HCT116 (cell line): ENCODE measurements around the gene LHFPL6. TPM values are rescaled to one million over a fixed set of nuclear protein-coding genes. Genes with fewer than 3 reads are reported as not detected.

ENCODE experiments used
- ATAC-seq: fragments of 200-7000 bp; cut with Tn5 transposase; 2 replicates; pipeline ENCODE4 v1.9.1; 2020; ENCODE audit warnings: mild to moderate bottlenecking, moderate library complexity
- BruUV-seq: library from RNA; stranded (reverse); fragments of 400-500 nt; replicated peaks from 2 replicates; lab custom pipeline; 2021; lab: Mats Ljungman, UMichigan
- CTCF ChIA-PET: fragments of 300-600 bp; sonication (Branson Sonifier 250); formaldehyde crosslinking; loops from one replicate; lab custom pipeline; 2021; ENCODE audit warnings: antibody characterized with exemption; lab: Charles Lee
- POLR2A ChIA-PET: fragments of 300-600, 350-600 bp; sonication (Branson Sonifier 250); formaldehyde crosslinking; loops from one replicate; lab custom pipeline; 2021; ENCODE audit warnings: antibody characterized with exemption; lab: Charles Lee
- RAD21 ChIA-PET, 2 experiments: fragments of 300-600 bp; sonication (Branson Sonifier 250); formaldehyde crosslinking; loops; one replicate each; lab custom pipeline; 2023; ENCODE audit warnings: low total read pairs in 2 of 2; ENCODE audit not compliant: uncharacterized antibody in 2 of 2, unreplicated experiment in 2 of 2, low non-redundant PET in 1 of 2; lab: Charles Lee
- DNase-seq: peaks from one replicate; pipeline ENCODE4 v3.0.0-alpha.2; 2010; ENCODE audit warnings: low read depth, low spot score
- H2AFZ ChIP-seq: fragments of 200-600 bp; shearing (Covaris generic), sonication (generic); 2 replicates; pipeline ENCODE4 v1.6.1; 2017; ENCODE audit warnings: low read depth, mixed run types, mixed read lengths, antibody characterized with exemption, low read length; ENCODE audit not compliant: poor library complexity, severe bottlenecking
- H3K27ac ChIP-seq: 2 replicates; pipeline ENCODE4 v1.5.1; 2012; ENCODE audit warnings: low read depth, low read length
- H3K27me3 ChIP-seq: fragments of 200-600 bp; sonication (generic); 2 replicates; pipeline ENCODE4 v1.6.1; 2016; ENCODE audit warnings: mixed run types, low read length, mixed read lengths; ENCODE audit not compliant: insufficient read depth
- H3K36me3 ChIP-seq, 2 experiments: fragments of 200-500 bp in 1 of 2; fragments of 200-600 bp in 1 of 2; sonication (Bioruptor generic) in 1 of 2; sonication (generic) in 1 of 2; 2 replicates each; pipeline versions ENCODE4 v1.5.1 to v1.6.1; 2014 to 2016; ENCODE audit warnings: low read length in 2 of 2, inconsistent platforms in 1 of 2, mixed read lengths in 1 of 2, mixed run types in 1 of 2; ENCODE audit not compliant: insufficient read depth in 2 of 2, control insufficient read depth in 1 of 2
- H3K4me1 ChIP-seq, 2 experiments: fragments of 200-600 bp in 1 of 2; sonication (generic) in 1 of 2; 2 replicates each; pipeline versions ENCODE4 v1.5.1 to v1.6.1; 2012 to 2017; ENCODE audit warnings: low read length in 2 of 2, inconsistent platforms in 1 of 2, mild to moderate bottlenecking in 1 of 2, mixed read lengths in 1 of 2, mixed run types in 1 of 2, moderate library complexity in 1 of 2; ENCODE audit not compliant: insufficient read depth in 2 of 2, control insufficient read depth in 1 of 2
- H3K4me2 ChIP-seq: fragments of 200-600 bp; sonication (generic); 2 replicates; pipeline ENCODE4 v1.6.1; 2017; ENCODE audit warnings: mixed run types, low read length, mixed read lengths
- H3K4me3 ChIP-seq, 2 experiments: fragments of 200-600 bp in 1 of 2; sonication (generic) in 1 of 2; replicated peaks in 1 of 2; 2 replicates each; pipeline ENCODE4 v1.5.1; 2011 to 2016; ENCODE audit warnings: low read length in 2 of 2, control low read depth in 1 of 2, low read depth in 1 of 2, mild to moderate bottlenecking in 1 of 2, mixed read lengths in 1 of 2, mixed run types in 1 of 2
- H3K79me2 ChIP-seq: fragments of 200-600 bp; sonication (generic); 2 replicates; pipeline ENCODE4 v1.6.1; 2017; ENCODE audit warnings: mild to moderate bottlenecking, mixed run types, low read length, moderate library complexity, mixed read lengths; ENCODE audit not compliant: insufficient read depth
- H3K9ac ChIP-seq: fragments of 200-600 bp; sonication (generic); 2 replicates; pipeline ENCODE4 v1.6.1; 2016; ENCODE audit warnings: low read length, mixed read lengths
- H3K9me2 ChIP-seq: fragments of 200-600 bp; sonication (generic), shearing (Covaris generic); 2 replicates; pipeline ENCODE4 v1.6.1; 2017; ENCODE audit warnings: mixed run types, mild to moderate bottlenecking, moderate library complexity; ENCODE audit not compliant: insufficient read depth
- H3K9me3 ChIP-seq, 2 experiments: fragments of 200-500 bp in 1 of 2; fragments of 200-600 bp in 1 of 2; sonication (Bioruptor generic) in 1 of 2; sonication (generic) in 1 of 2; 2 replicates each; pipeline ENCODE4 v1.6.1; 2014 to 2017; ENCODE audit warnings: low read length in 2 of 2, mixed read lengths in 2 of 2, inconsistent platforms in 1 of 2, low read depth in 1 of 2, mild to moderate bottlenecking in 1 of 2, mixed run types in 1 of 2, moderate library complexity in 1 of 2; ENCODE audit not compliant: control insufficient read depth in 1 of 2, insufficient read depth in 1 of 2
- H4K20me1 ChIP-seq: fragments of 200-600 bp; sonication (generic), shearing (Covaris generic); 2 replicates; pipeline ENCODE4 v1.6.1; 2017; ENCODE audit warnings: mixed run types, mild to moderate bottlenecking, moderate library complexity; ENCODE audit not compliant: insufficient read depth
- CBX3 ChIP-seq: IDR thresholded peaks from 2 replicates; pipeline ENCODE4 v1.6.1; 2012; ENCODE audit warnings: low read depth
- EZH2phosphoT487 ChIP-seq: fragments of 200-600 bp; IDR thresholded peaks from 2 replicates; pipeline ENCODE4 v1.6.1; 2018; ENCODE audit warnings: antibody characterized with exemption, borderline replicate concordance
- POLR2A ChIP-seq: IDR thresholded peaks from 2 replicates; pipeline ENCODE4 v1.7.0; 2011; ENCODE audit warnings: borderline replicate concordance; ENCODE audit not compliant: insufficient read depth, insufficient read length; ENCODE audit errors: extremely low read depth
- POLR2AphosphoS5 ChIP-seq: IDR thresholded peaks from 2 replicates; pipeline ENCODE4 v1.6.1; 2011; ENCODE audit warnings: mild to moderate bottlenecking, low read depth, low read length, moderate library complexity
- RAD21 ChIP-seq: IDR thresholded peaks from 2 replicates; pipeline ENCODE4 v1.6.1; 2012; ENCODE audit warnings: low read depth, mild to moderate bottlenecking
- SIN3A ChIP-seq: IDR thresholded peaks from 2 replicates; pipeline ENCODE4 v1.6.1; 2012; ENCODE audit warnings: low read depth
- SP1 ChIP-seq: IDR thresholded peaks from 2 replicates; pipeline ENCODE4 v1.6.1; 2012; ENCODE audit warnings: low read depth
- TCF7L2 ChIP-seq: IDR thresholded peaks from 2 replicates; pipeline ENCODE4 v1.7.0; 2011; ENCODE audit warnings: borderline replicate concordance, inconsistent platforms; ENCODE audit not compliant: insufficient read depth, insufficient read length; ENCODE audit errors: extremely low read depth
- ZFX ChIP-seq: fragments of 450-650 bp; IDR thresholded peaks from 2 replicates; pipeline ENCODE4 v1.6.1; 2017
- intact Hi-C: fragments of 100-400 bp; cut with micrococcal nuclease; formaldehyde crosslinking; loops from 2 replicates; pipeline ENCODE4 v1.10.0; 2022
- total RNA-seq: library from RNA; stranded (reverse); gene quantifications from one replicate; pipeline ENCODE4 v1.2.1, GENCODE V29; 2021; ENCODE audit not compliant: unreplicated experiment
- TF ChIP-seq, protein P1 (sequence below): IDR thresholded peaks from 2 replicates; pipeline ENCODE4 v1.6.1; 2011; ENCODE audit warnings: mild to moderate bottlenecking, low read length, moderate library complexity; ENCODE audit not compliant: insufficient replicate concordance; ENCODE audit errors: extremely low read depth
- TF ChIP-seq, protein P2 (sequence below), 3 experiments: fragments of 200-600 bp in 1 of 3; sonication (generic) in 1 of 3; IDR thresholded peaks in 2 of 3; conservative IDR thresholded peaks in 1 of 3; 2 replicates each; pipeline ENCODE4 v1.5.1; 2012 to 2017; ENCODE audit warnings: low read depth in 2 of 3, low read length in 2 of 3, antibody characterized with exemption in 1 of 3, borderline replicate concordance in 1 of 3, control low read depth in 1 of 3, mild to moderate bottlenecking in 1 of 3, mixed read lengths in 1 of 3, mixed run types in 1 of 3, moderate library complexity in 1 of 3; ENCODE audit not compliant: insufficient read depth in 1 of 3

The LHFPL6 gene
- total RNA-seq, 1 experiment from 2014 or later, result 0.22 TPM

DNA sequence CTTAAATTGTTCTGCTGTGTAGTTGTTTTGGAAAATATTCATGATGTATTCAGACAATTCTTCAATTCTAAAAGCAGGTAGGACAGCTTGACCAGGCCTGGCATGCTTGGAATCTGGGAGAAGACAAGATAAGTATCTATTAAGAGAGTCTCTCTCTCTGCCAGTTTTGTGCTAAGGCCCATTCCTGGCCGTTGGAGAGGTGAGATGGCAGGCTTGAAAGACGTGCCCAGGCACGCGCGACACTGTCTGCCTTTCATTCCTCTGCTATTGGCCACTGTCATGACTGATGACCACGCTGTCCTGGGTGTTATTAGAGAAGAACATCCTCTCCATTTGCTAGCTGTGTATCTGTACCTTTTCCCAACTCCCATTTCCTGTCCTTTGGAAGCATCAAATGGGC, 90.3 kb downstream of the LHFPL6 start (continued):
- TF ChIP-seq RAD21 (no peak), CBX3 (no peak), EZH2phosphoT487 (no peak), SP1 (no peak)
- TF ChIP-seq, protein P1, sequence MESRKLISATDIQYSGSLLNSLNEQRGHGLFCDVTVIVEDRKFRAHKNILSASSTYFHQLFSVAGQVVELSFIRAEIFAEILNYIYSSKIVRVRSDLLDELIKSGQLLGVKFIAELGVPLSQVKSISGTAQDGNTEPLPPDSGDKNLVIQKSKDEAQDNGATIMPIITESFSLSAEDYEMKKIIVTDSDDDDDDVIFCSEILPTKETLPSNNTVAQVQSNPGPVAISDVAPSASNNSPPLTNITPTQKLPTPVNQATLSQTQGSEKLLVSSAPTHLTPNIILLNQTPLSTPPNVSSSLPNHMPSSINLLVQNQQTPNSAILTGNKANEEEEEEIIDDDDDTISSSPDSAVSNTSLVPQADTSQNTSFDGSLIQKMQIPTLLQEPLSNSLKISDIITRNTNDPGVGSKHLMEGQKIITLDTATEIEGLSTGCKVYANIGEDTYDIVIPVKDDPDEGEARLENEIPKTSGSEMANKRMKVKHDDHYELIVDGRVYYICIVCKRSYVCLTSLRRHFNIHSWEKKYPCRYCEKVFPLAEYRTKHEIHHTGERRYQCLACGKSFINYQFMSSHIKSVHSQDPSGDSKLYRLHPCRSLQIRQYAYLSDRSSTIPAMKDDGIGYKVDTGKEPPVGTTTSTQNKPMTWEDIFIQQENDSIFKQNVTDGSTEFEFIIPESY, result no peak

DNA sequence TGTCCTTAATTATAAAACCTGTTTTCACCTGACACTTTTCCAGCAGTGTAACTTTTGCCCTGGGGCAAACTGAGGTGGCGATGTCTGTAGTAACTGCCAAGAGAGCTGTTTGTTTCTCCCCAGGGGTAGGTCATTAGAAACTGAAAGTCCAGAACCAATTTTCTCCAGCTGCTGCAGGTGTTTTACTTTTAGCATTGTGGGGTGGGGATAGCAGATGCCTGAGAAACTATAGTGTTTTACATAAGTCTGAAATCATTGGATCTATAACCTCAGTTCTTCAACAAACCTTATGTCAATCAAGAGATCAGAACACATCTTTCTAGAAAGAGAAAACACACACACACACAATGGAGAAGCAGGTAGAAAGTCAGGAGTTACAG, 92.7 kb downstream of the LHFPL6 start:
- H4K20me1 ChIP-seq, result no peaks in the 10 kb centered on the region
- H3K9me2 ChIP-seq, result no peaks in the 10 kb centered on the region
- H2AFZ ChIP-seq, result no peak overlapping the region
- H3K36me3 ChIP-seq, result no peaks in the 10 kb centered on the region
- CTCF ChIA-PET, result no interaction called here
- POLR2A ChIA-PET, result no interaction called here
- ATAC-seq (no peak), DNase-seq (no peak)
- RAD21 ChIA-PET, result no interaction called here
- intact Hi-C loops, result no loop called here
- no peak for TF ChIP-seq POLR2AphosphoS5
- no peak for TF ChIP-seq ZFX
- TF ChIP-seq, protein P2, sequence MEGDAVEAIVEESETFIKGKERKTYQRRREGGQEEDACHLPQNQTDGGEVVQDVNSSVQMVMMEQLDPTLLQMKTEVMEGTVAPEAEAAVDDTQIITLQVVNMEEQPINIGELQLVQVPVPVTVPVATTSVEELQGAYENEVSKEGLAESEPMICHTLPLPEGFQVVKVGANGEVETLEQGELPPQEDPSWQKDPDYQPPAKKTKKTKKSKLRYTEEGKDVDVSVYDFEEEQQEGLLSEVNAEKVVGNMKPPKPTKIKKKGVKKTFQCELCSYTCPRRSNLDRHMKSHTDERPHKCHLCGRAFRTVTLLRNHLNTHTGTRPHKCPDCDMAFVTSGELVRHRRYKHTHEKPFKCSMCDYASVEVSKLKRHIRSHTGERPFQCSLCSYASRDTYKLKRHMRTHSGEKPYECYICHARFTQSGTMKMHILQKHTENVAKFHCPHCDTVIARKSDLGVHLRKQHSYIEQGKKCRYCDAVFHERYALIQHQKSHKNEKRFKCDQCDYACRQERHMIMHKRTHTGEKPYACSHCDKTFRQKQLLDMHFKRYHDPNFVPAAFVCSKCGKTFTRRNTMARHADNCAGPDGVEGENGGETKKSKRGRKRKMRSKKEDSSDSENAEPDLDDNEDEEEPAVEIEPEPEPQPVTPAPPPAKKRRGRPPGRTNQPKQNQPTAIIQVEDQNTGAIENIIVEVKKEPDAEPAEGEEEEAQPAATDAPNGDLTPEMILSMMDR (IDR thresholded peaks at IDR 0.05 in 2 of 3, conservative IDR thresholded peaks at IDR 0.05 in 1 of 3; ENCODE audit: borderline replicate concordance in 1 of 3, insufficient read depth in 1 of 3, low read depth in 2 of 3, low read length in 2 of 3), result no peak
- no peak for TF ChIP-seq POLR2A
- TF ChIP-seq SIN3A, result no peak
- no peak for TF ChIP-seq TCF7L2
- no TSS peak for BruUV-seq
- H3K9me3 ChIP-seq, result no peaks in the 10 kb centered on the region
- H3K4me1 ChIP-seq, result no peaks in the 10 kb centered on the region
- no peak overlapping the region for H3K27ac ChIP-seq
- no peak overlapping the region for H3K4me2 ChIP-seq
- no peak overlapping the region for H3K4me3 ChIP-seq
- no peaks in the 10 kb centered on the region for H3K79me2 ChIP-seq
- H3K9ac ChIP-seq, result no peak overlapping the region
- peaks cover 5% of the 10 kb centered on the region for H3K27me3 ChIP-seq
